Tibial artery (tissue), 4 donors: ENCODE results near the gene CHN1.

Experiments
- DNase-seq, 2 donors: peaks; one replicate each; pipeline ENCODE4 v3.0.0-alpha.2; 2019
- H3K27ac ChIP-seq, 2 donors: fragments of 200-600 bp; sonication (generic) in 1 of 2; 1 replicate in 1 of 2; 2 replicates in 1 of 2; pipeline ENCODE4 v1.5.1; 2018 to 2019; ENCODE audit warnings: mild to moderate bottlenecking in 1 of 2
- H3K27me3 ChIP-seq, 2 donors: fragments of 200-600 bp; sonication (generic) in 1 of 2; one replicate each; pipeline versions ENCODE4 v1.5.1 to v1.6.0; 2016 to 2019
- H3K36me3 ChIP-seq, 3 donors: fragments of 200-600 bp; sonication (generic) in 2 of 3; one replicate each; pipeline ENCODE4 v1.5.1; 2016 to 2019; ENCODE audit warnings: mild to moderate bottlenecking in 2 of 3
- H3K4me1 ChIP-seq, 4 donors: fragments of 200-600 bp; sonication (generic) in 2 of 4; 1 replicate in 3 of 4; 2 replicates in 1 of 4; pipeline ENCODE4 v1.5.1; 2016 to 2019
- H3K4me3 ChIP-seq, 2 donors: fragments of 200-600 bp; sonication (generic) in 1 of 2; 1 replicate in 1 of 2; 2 replicates in 1 of 2; pipeline ENCODE4 v1.5.1; 2018 to 2019; ENCODE audit warnings: mild to moderate bottlenecking in 2 of 2
- H3K9me3 ChIP-seq, 3 donors: fragments of 200-600 bp; sonication (generic) in 1 of 3; one replicate each; pipeline ENCODE4 v1.5.1; 2016 to 2019
- intact Hi-C: fragments of 100-400 bp; cut with DNase I; formaldehyde crosslinking; loops from one replicate; pipeline ENCODE4 v1.15.0; 2023; ENCODE audit warnings: low total_unique reads
- TF ChIP-seq, protein P1 (sequence below), 2 experiments: fragments of 200-600 bp in 1 of 2; fragments of 450-650 bp in 1 of 2; IDR thresholded peaks; one replicate each; pipeline ENCODE4 v1.5.1; 2017 to 2019; ENCODE audit warnings: antibody characterized with exemption in 2 of 2, mild to moderate bottlenecking in 1 of 2, moderate library complexity in 1 of 2

The CHN1 gene

DNA sequence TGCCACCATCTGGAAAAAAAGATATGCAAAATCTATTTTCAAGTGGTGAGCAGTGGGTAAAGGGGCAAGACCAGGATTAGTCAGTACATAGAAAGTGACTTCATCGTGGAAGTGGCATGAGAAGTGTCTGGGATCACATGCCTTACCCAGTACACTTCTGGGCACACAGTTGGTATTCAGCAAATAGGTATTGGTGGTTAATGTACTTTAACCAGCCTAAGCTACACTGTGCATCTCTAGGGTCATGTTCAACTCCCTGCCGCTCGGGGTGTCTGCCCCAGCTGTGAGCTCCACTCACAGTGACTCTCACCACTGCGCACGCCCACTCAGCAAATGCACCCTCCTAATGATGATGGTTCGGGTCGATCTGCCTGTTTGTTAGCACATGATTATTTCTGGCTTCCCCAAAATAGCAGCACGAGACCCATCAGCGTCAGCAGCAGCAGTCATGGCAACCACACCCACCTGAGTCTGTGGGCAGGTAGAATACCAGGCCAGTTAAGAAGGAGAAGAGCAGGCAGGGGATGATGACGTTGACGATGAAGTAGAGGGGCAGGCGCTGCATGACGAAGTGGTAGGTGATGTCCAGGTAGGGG lies 252.0 kb downstream of the CHN1 start:
- intact Hi-C loops, result no loop called here
- H3K36me3 ChIP-seq, result no peaks in the 10 kb centered on the region
- H3K4me3 ChIP-seq, result no peak overlapping the region
- no peaks in the 10 kb centered on the region for H3K27me3 ChIP-seq
- H3K9me3 ChIP-seq, result no peaks in the 10 kb centered on the region
- no peak overlapping the region for H3K27ac ChIP-seq
- DNase-seq, result no peak
- no peaks in the 10 kb centered on the region for H3K4me1 ChIP-seq
- TF ChIP-seq, protein P1, sequence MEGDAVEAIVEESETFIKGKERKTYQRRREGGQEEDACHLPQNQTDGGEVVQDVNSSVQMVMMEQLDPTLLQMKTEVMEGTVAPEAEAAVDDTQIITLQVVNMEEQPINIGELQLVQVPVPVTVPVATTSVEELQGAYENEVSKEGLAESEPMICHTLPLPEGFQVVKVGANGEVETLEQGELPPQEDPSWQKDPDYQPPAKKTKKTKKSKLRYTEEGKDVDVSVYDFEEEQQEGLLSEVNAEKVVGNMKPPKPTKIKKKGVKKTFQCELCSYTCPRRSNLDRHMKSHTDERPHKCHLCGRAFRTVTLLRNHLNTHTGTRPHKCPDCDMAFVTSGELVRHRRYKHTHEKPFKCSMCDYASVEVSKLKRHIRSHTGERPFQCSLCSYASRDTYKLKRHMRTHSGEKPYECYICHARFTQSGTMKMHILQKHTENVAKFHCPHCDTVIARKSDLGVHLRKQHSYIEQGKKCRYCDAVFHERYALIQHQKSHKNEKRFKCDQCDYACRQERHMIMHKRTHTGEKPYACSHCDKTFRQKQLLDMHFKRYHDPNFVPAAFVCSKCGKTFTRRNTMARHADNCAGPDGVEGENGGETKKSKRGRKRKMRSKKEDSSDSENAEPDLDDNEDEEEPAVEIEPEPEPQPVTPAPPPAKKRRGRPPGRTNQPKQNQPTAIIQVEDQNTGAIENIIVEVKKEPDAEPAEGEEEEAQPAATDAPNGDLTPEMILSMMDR (IDR thresholded peaks at IDR 0.05), result no peak

DNA sequence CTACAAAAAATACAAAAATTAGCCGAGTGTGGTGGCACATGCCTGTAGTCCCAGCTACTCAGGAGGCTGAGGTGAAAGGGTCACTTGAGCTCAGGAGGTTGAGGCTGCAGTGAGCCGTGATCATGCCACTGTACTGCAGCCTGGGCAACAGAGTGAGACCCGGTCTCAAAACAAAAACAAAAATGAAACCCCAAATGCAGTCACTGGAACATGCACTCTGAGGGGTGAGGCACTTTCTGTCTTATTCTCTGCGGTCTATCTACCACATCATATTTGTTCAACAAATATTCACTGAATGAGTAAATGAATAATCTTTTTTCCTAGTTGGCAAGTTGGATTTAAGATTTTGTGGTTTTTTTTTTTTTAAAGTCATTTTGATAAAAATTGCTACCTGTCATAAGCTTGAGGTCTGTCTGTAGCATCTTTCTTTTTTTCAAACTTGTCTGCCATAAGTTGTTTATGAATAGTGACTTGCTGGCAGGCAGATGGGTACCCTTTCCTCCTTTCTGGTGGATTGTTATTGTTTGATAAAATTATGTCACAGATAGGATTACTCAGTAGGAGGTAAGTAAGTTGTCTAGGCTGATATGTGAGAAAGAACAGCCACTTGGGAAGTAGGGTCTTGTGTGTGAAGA lies 252.7 kb downstream of the CHN1 start:
- intact Hi-C loops, result no loop called here
- H3K9me3 ChIP-seq, result no peaks in the 10 kb centered on the region
- TF ChIP-seq, protein P1 (IDR thresholded peaks at IDR 0.05), result no peak
- no peaks in the 10 kb centered on the region for H3K27me3 ChIP-seq
- H3K4me1 ChIP-seq, result no peaks in the 10 kb centered on the region
- DNase-seq, result no peak
- no peak overlapping the region for H3K27ac ChIP-seq
- H3K36me3 ChIP-seq, result no peaks in the 10 kb centered on the region
- no peak overlapping the region for H3K4me3 ChIP-seq

DNA sequence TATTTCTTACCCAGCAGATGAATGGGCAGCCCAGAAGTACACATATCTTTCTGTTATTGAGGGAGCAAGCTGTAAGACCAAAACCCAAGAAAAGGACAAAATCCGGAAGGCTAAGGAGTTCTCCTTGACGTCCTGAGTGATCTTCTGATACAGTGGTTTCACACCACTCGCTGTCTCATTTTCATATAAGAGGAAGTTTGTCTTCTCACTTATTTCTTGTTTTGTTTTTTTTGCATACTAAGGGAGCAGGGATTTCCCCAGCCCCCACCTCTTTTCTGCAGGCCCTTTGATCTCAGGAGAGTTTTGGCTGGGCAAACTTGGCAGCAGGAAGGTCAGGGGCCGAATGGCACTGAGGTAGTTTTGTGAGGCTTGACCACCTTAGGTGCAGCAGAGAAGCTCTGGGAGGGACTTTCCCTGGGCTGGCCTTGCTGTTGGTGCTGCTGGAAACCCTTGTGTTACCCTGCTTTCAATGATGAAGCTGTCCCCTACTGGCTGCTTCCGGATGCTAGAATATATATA lies 254.2 kb downstream of the CHN1 start:
- no peaks in the 10 kb centered on the region for H3K4me1 ChIP-seq
- H3K36me3 ChIP-seq, result no peaks in the 10 kb centered on the region
- no peaks in the 10 kb centered on the region for H3K27me3 ChIP-seq
- H3K4me3 ChIP-seq, result no peak overlapping the region
- no peak overlapping the region for H3K27ac ChIP-seq
- no peaks in the 10 kb centered on the region for H3K9me3 ChIP-seq
- intact Hi-C loops, result no loop called here
- TF ChIP-seq, protein P1 (IDR thresholded peaks at IDR 0.05), result no peak
- DNase-seq, result no peak

DNA sequence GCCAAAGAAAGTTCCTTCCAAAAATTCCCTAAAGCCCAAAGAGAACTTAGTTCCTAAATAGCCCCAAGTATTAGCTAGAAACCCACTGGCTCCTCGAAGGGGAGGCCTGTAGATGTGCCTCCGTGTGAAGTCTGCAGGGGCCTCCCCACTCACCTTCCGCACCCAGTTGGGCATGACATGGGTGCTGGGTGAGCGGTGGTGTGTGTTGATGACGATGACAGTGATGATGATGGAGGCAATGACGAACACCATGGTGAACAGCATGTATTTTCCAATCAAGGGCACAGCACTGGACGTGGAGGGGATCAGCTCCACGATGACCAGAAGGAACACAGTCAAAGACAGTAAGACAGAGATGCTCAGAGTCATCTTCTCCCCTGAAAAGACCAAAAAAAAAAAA lies 255.4 kb downstream of the CHN1 start:
- no peaks in the 10 kb centered on the region for H3K27me3 ChIP-seq
- no peak overlapping the region for H3K4me3 ChIP-seq
- no peak overlapping the region for H3K27ac ChIP-seq
- TF ChIP-seq, protein P1 (IDR thresholded peaks at IDR 0.05), result no peak
- no peaks in the 10 kb centered on the region for H3K9me3 ChIP-seq
- H3K4me1 ChIP-seq, result no peaks in the 10 kb centered on the region
- intact Hi-C loops, result no loop called here
- no peaks in the 10 kb centered on the region for H3K36me3 ChIP-seq
- no peak for DNase-seq

DNA sequence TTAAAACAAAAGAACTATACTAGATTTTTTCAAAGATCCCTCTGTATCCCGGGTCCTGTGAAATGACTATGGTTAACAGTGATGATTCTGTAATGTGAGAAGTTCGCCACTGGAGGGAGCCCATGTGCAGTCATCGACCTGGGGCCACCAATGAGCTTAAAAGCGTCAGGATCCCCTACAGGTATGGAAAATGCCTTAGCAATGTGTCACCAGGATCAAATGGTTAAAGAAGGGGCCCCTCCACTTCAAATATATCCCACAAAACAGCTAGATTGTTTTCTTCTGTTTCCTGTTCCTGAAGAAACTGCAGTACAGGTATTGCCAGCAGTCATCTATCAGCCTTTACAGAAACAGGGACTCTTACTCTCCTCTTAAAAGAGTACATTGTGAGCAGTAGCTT lies 256.2 kb downstream of the CHN1 start:
- Histone ChIP-seq H3K27me3 (no peaks in the 10 kb centered on the region), H3K27ac (no peak overlapping the region), H3K4me1 (no peaks in the 10 kb centered on the region), H3K36me3 (no peaks in the 10 kb centered on the region), H3K9me3 (no peaks in the 10 kb centered on the region), H3K4me3 (no peak overlapping the region)
- intact Hi-C loops, result no loop called here
- TF ChIP-seq, protein P1 (IDR thresholded peaks at IDR 0.05), result peak; percentile 57 to 70
- DNase-seq, result peak in 1 of 2 donors; percentile 49
